HK-2 (cell line): Measurements from ENCODE around the gene CDC14B.
A peak's percentile ranks its signal among the peaks of the same experiment; 100 is the strongest.

Experiments
- DNase-seq: peaks from one replicate; pipeline ENCODE4 v3.0.0-alpha.2; 2018; ENCODE audit not compliant: unreplicated experiment

Gene CDC14B

DNA sequence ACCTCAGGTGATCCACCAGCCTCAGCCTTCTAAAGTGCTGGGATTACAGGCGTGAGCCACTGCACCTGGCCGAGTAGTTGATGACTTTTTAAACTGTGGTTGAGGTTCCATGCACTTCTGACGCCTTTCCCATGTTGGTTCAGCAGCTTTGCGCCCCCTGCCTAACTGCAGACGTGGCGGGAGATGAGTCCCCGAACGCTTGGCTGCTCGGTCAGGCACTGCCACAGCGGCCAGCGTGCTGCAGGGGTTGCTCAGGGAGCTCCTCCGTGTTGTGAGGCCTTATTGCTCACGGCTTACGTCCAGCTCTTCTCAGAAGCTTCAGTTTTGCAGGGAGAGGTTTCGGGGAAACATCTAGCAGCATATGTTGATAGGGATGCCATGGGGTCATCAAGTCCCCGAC lies 134.4 kb downstream of the CDC14B start:
- no peak for DNase-seq

DNA sequence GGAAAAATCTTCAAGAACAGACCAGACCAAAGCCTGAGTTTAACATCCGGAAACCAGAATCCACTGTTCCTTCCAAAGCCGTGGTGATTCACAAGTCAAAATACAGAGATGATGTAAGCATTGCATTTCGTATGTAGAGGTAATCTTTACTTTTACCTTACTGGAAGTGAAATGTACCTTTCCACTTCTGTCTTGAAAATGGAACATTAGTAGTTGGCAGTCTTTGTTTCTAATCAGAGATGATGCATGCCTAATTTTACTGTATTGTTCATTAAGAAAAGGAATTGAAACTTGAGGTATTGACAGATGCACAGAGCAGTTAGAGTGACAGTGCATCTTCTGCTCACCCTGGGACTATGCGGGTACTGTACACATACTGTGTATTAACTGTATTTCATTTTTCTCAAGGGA lies 135.1 kb downstream of the CDC14B start:
- DNase-seq, result no peak

DNA sequence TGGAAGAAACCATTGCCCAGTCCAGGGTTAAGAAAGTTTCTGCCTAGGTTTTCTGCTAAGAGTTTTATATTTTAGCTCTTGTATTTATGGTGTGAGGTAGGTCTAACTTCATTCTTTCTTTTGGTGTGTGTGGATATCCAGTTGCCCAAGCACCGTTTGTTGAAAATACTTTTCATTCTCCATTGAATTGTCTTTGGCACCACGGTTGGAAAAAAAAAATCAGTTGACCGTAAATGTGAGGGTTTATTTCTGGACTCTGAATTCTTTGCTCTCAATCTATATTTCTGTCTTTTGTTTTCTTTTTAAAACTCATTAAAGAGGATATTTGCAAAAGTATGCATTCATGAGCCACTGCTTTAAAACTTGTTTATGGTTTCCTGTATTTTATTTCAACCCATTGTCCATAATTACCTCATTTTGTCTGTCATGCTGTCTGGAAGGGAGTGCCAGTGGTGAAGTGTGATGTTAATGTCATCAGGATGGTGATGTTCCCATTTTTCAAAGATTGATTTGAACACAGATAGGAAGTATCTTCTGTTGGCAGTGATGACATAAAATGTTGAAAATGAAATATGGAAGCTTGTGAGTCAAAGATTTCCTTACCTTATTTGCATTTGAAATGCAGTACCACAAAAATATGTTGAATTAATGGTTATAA lies 135.8 kb downstream of the CDC14B start:
- DNase-seq, result no peak

DNA sequence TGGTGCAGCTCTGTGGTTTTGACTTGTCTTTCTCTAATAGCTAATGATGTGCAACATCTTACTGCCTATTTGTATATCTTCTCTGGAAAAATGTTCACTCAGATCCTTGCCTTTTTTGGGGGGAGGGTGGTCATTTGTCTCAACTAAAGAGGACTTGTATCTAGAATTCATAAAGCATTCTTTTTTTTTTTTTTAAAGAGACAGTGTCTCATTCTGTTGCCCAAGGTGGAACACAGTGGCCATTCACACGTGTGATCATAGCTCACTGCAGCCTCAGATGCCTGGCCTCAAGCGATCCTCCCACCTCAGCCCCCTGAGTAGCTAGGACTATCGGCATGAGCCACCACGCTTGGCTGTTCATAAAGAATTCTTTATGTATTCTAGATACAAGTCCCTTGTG lies 136.4 kb downstream of the CDC14B start:
- no peak for DNase-seq

DNA sequence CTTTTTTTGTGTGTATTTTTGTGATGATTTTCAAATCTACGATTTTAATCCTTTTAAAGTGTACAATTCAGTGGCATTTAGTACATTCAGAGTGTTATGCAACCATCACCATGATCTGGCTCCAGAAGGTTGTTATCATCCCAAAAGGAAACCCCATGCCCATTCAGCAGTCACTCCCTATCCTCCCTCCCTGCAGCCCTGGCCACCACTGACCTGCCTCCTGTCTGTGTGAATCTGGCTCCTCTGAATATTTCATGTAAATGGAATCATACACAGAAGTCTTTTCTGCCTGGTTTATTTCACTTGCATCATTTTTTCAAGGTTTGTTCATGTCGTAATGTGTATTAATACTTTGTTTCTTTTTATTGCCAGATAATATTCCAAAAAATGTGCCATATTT lies 137.2 kb downstream of the CDC14B start:
- no peak for DNase-seq

DNA sequence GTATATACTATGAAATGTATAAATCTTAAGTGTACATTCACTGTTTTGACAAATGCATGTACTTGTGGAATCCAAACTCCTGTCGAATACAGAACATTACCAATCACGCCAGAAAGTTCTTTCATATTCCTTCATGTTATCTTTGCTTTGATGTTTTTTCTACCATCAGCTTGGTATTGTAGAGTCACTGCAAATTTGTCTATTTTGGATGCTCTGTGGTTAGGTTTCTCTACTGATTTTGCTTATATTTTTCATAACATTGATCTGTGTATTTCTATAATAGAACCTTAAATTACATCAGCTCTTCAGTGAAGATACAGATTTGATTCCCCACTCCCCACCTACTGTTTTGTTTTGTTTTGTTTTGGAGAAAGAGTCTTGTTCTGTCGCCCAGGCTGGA lies 138.9 kb downstream of the CDC14B start:
- DNase-seq, result no peak

DNA sequence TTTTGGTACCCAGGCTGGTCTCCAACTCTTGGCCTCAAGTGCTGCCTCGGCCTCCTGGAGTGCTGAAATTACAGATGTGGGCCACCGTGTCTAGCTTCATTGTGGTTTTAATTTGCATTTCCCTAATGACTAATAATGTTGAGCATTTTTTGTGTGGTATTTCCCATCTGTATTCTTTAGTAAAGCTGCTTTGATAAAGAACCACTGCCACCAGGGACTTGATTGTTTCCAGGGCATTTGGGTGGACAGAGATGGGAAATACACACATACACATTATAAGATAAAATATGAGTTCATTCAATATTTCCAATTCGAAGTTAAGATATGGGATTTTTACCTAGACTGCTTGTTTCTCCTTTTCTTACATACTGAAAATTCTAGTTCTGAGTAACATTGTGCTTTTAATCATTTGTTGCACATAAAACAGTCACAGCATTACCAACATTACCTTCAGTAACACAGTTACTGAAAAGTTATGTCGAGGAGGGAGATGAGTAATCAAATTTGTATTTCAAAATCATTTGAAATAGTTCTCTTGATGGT lies 140.7 kb downstream of the CDC14B start:
- no peak for DNase-seq

DNA sequence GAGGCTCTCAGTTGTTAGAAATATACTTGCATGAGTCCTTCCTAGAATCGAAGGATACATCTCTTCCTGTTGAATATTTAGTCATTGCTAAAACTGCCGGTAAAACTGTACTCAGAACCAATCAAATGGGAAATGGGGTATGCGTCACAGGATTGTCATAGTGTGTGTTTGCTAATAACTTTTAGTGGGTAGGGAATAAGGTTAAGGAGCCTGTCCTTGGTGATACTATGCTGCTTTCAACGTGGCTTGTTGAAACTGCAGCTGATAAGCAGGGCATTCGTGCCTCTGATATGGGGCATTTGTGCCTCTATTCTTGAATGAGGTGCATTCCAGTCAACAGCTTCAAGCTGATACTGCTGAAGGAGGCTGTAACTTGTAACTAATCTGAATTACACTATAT lies 143.1 kb downstream of the CDC14B start:
- no peak for DNase-seq

DNA sequence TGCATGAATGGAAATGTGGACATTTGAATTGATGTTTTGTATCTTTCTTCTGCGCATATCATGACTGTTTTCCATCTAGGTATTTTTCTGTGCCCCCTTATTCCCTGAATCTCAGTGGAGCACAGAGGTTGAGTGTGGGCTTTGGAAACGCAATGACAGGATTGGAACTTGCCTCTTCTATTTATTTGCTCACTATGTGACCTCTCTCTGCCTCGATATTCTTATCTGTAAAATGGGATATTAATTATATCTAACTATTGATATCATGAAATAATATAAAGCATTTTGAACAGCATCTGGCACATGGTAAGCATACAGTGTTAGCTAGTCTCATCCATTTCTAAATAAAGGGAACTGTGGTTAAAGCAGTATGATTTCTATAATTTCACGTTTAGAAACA lies 143.6 kb downstream of the CDC14B start:
- no peak for DNase-seq

DNA sequence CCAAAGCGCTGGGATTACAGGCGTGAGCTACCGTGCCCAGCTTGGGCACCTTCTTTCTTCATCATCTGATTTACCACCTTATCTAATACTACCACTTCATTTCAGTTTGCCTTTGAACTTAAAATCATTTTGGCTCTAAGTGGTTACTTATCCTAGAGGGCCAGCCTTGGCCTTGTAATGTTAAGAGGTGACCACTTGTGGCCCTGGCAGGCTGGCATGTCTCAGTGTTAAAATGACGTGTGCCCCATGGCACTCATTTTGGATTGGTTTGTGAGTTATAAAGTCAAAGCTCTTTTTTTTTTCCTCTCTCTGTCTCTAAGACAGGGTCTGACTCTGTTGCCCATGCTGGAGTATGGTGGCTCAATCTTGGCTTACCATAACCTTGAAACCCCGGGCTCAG lies 151.9 kb downstream of the CDC14B start:
- DNase-seq, result no peak

DNA sequence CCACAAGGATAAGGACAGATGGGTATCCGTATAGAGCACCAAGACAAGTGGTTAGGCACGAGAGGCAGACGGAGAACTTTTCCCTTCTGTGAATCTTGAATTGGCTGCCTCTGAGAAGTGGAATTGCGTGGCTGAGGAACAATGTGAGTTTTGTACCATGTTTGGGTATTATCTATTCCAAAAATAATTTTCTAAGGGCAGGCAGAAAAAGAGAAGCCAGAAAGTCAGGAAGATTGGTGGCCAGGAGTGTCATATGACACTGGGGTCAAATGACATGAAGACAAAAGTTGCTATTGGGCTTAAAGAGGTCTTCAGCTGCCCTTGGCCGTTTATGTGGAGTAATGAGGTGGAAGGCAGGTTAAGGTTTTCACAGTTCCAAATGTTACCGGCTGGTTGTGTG lies 155.2 kb downstream of the CDC14B start:
- DNase-seq, result no peak

DNA sequence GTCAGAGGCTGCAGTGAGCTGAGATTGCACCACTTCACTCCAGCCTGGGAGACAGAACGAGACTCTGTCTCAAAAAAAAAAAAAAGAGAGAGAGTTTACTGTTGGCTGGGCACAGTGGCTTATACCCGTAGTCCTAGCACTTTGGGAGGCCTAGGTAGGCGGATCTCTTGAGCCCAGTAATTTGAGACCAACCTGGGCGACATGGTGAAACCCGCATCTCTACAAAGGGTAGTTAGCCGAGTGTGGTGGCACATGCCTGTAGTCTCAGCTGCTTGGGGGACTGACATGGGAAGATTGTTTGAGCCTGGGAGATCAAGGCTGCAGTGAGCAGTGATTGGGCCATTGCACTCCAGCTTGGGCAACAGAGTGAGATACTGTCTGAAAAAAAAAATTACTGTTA lies 157.1 kb downstream of the CDC14B start:
- no peak for DNase-seq

DNA sequence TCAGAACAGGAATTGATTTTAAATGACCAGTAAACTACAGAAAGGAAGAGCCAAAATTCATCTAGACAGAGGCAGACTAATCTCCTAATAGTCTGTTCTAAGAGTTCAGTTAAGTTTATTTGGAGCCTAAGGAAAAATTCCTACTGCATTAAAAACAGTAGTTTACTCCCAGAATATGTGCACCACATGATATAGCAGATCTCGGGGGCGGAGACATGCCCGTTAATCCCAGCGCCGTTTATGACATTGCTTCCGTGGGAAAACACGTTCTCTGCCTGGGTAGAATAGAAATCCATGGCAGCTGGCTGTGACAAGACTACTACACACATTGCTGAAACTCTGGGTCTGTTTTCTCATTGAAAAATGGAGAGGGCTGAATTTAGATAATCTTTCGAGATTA lies 158.3 kb downstream of the CDC14B start:
- DNase-seq, result no peak

DNA sequence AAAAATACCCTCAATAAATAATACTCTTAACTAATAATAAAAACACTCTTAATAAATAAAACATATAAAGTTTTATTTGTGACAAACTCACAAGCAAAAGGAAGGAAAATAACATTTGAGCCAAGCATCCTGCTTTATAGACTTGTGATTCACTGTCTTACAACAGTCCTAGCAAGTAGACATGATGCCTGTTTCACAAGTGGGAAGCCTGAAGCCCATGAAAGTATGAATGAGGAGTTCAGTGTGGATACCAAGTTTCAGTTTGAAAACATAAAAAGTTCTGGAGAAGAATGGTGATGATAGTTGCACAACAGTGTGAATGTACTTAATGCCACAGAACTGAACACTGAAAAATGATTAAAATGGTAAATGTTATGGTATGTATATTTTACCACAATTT lies 158.8 kb downstream of the CDC14B start:
- no peak for DNase-seq

DNA sequence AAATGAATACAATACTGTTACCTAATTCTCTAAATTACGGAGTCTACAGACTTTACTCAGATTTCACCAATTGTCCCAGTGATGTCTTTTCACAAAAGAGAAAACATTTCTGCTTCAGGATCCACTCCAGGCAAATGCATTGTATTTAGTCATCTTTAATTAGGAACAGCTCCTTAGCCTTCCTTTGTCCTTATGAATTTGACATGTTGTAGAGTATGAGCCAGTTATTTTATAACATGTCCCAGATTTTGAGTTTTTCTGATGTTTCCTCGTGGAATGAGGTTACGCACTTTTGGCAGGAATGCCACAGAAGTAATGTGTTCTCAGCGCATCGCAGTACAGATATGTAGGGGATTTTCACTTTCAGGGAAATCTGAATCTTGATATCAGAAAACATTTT lies 159.2 kb downstream of the CDC14B start:
- no peak for DNase-seq

DNA sequence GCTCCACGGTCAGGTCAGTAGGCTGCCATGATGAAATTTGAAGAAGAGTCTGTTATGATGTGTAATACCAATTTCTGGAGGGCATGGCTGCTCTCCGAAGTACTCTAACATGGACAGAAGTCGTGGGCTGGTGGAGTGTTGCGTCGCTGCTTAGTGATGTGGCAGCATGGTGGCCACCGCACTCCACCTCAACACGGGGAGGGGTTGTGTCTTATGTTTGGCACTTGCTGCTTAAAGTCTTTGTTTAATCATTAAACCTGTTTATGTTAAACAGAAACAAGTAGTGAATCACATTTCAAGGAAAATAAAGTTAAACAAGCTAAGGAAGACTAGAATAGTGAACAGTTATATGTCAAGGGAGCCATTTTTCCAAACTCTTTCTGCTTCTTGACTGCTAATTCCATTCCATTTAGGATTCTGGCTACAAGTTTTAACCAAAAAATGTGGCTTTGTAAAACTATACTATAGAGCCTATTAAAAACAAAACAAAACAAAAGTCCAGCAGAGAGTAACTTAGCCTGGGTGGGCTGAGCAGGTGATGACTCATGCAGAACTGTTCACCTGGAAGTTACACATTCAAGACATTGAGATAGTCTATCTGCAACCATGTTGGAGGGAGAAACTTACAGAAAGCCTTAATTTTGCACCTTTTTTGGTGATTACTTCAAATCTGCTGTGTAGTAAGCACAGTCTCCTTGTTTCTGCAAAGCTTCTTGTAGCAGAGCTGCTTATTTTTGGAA lies 160.2 kb downstream of the CDC14B start:
- DNase-seq, result no peak

DNA sequence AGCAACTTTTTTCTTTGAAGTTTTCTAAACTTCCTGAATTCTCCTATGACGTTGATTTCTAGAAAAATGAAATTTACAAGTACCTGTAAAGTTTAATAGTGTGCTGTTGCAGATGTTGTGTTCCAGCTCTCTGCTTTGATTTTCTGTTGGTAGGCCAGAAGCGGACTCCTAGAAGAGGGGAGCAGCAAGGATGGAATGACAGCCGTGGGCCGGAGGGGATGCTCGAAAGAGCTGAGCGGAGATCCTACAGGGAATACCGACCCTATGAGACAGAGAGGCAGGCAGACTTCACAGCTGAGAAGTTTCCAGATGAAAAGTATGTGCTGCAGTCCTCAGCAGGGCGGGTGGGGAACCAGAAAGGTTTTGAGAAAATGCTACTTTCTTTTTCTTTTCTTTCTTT lies 161.4 kb downstream of the CDC14B start:
- no peak for DNase-seq

DNA sequence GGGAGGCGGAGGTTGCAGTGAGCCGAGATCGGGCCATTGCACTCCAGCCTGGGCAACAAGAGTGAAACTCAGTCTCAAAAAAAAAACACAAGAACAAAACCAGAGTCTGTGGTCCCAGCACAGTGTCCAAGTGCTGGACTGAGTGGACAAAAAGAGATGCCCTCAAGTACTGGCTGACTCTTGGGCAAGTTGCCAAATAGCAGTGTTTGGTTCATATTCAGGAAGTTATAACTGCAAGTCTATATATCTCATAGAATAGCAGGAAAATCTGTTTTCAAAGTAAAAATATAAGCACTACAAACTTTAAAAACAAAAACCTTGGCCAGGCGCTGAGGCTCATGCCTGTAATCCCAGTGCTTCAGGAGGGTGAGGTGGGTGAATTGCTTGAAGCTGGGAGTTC lies 162.4 kb downstream of the CDC14B start:
- DNase-seq, result no peak

DNA sequence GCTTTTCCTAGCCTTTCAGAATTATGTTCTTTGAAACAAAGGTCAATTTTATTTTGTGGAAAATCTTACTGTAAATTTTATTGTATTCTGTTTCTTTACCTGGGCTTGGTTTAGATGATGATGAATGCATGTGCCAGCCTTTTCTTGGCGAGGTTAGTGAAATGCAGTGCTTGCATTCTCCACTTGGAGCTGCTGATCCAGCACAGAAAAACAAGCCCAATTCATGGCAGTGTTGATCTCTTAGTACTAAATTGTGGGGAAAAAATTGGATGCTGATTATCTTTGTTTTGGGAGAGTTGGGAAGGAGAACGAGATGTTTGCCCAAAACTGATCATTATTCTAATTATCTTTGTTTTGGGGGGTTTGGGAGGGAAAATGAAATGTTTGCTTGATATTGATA lies 166.0 kb downstream of the CDC14B start:
- DNase-seq, result no peak

DNA sequence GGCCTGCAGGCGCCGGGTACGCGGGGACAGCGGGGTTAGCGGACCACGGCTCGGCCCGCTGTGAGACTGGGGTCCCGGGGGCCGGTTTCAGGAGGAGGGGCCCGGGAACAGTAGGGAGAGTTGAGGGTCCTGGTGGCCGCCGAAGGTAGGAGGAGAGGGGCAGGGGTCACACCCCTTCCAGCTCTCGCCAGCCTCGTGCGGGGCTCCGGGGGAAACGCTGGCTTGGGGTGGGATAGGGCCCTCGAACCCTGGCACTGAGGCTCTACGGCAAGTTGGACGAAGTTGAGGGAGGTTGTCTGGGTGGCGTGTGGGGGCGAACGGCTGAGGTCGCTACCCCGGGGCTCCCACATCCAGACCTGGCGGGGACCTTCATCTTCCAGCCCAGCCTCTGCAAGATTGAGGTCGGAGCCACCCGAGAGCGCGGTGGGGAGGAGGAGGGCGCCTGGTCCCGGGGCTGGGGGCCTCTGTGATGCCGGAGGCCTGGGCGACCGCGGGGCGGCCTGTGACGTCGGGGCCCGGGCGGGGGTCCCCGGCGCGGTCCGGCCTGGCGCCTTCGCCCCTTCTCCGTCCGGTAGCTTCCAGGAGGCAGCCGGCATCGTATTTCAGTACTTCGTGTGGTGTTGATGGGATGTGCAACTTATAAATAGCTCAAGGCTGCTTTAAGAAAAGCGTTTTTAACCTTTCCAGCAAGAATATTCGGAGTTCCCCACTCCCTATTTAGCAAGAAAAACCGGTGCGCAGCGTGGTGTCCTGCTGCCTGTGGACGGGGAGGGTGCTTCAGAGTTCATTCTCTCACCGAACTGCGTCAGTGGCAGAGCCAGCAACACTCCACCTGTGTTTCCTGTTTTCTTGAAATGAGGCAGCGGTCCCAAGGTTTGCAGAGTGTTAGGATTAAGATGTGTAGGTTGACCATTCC lies 168.8 kb downstream of the CDC14B start:
- DNase-seq, result peak; percentile 41
